Kidney tubule cell (primary cell): ENCODE data around the gene ZSCAN10.

Experiments used
- DNase-seq: peaks from one replicate; pipeline ENCODE4 v3.0.0-alpha.2; 2018; ENCODE audit warnings: low spot score

ZSCAN10 gene

DNA sequence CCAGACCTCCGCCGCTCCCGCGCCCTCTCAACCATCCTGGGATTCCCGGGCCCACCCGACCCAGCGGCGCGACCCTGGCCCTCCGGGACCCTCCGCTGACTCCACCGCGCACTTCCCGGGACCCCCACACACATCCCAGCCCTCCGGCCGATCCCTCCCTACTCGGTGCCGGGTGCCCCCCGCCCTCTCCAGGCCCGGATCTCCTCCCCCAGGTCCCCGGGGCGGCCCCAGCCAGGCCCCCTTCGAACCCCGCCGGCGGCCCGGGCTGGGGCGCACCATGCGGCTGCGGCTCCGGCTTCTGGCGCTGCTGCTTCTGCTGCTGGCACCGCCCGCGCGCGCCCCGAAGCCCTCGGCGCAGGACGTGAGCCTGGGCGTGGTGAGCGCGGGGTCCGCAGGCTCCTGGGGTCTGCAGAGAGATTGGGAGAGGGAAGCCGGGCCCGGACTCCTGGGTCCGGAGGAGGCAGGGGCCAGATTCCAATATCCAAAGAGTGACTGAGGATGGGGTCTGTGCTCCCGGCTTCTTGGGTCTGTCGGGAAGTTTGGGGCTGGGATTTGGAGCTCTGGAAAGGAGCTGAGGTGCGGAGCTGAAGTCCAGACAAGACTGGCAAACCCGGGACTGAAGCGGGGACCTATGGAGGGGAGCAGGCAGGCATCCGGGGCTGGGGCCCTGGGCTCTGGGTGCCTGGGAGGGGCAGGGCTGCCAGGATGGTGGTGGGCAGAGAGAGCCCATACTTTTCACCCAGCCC, 52.3 kb downstream of the ZSCAN10 start:
- DNase-seq = no peak

GRCh38 chr16:3045758-3046640, 53.1 kb downstream of the ZSCAN10 start, which contains the start of gene MMP25:
Gene MMP25, plus strand, starts transcription at chr16:3046561. Its CDS starts 357 bp downstream, at chr16:3046918.
- no peak for DNase-seq

- no peak for DNase-seq
These were observed 54.4 kb downstream of the ZSCAN10 start for GRCh38 chr16:3044708-3045107.

DNA sequence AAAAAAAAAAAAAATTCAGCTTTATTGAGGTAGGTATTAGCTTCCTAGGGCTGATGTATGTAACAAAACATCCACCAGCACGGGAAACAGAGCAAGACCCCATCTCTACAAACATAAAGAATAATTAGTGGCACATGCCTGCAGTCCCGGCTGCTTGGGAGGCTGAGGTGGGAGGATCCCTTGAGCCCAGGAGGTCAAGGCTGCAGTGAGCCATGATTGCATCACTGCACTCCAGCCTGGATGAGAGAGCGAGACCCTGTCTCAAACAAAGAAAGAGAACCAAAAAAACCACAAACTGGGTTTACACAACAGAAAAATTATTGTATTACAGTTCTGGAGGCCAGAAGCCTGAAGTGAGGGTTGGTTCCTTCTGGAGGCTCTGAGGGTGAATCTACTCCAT, 56.7 kb downstream of the ZSCAN10 start:
- DNase-seq = no peak

- no peak for DNase-seq
These were observed 60.2 kb downstream of the ZSCAN10 start for GRCh38 chr16:3038896-3039295.
